ENCODE data around the gene HEPN1. TPM values are rescaled to one million over a fixed set of nuclear protein-coding genes. Genes with fewer than 3 reads are reported as not detected.

HEPN1 gene
- total and polyA plus RNA-seq, 2 of the 8 experiments (the other 6 are each of a cell fraction or from before 2014, with no cell fraction given), result not detected

DNA sequence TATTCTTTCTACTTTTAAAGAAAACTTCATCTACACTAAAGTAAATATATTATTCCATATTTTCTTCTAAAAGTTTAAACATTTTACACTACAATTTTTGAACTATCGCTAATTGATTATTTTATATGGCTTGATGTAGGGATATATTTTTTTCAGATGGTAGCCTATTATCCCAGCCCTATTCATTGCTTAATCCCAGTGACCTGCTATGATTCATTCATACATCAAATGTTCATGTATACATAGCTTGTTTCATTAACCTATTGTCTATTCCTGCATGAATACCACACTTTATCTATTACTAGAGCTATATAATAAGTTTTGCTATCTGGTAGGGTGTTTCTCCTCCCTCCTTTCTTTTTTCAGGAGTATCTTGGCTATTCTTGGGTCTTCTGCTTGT, 16.4 kb upstream of the HEPN1 start (continued):
- TF ChIP-seq POLR2A (IDR thresholded peaks at IDR 0.05; ENCODE audit: control extremely low read depth in 1 of 2, low read depth in 2 of 2, low read length in 2 of 2) (no peak), SIRT6 (IDR thresholded peaks at IDR 0.05; ENCODE audit: low read length) (no peak), BCL11A (IDR thresholded peaks at IDR 0.05; ENCODE audit: low read depth in 2 of 2, low read length in 2 of 2) (no peak)
